H9 (cell line): ENCODE measurements around the gene SLC9A2. TPM values are rescaled to one million over a fixed set of nuclear protein-coding genes. Genes with fewer than 3 reads are reported as not detected.

Experiments
- DNase-seq: peaks from one replicate; pipeline ENCODE4 v3.0.0-alpha.2; 2017
- H2AFZ ChIP-seq: one replicate; pipeline ENCODE4 v1.6.1; 2013; ENCODE audit warnings: mild to moderate bottlenecking, low read length, control low read depth, moderate library complexity
- H2AK5ac ChIP-seq: 2 replicates; pipeline ENCODE4 v1.6.1; 2013; ENCODE audit warnings: low read length, control low read depth, mixed read lengths; ENCODE audit not compliant: insufficient read length
- H2BK120ac ChIP-seq: one replicate; pipeline ENCODE4 v1.6.1; 2013; ENCODE audit warnings: low read depth, mild to moderate bottlenecking, low read length, control low read depth, inconsistent platforms; ENCODE audit not compliant: poor library complexity, severe bottlenecking
- H2BK12ac ChIP-seq: 2 replicates; pipeline ENCODE4 v1.6.1; 2013; ENCODE audit warnings: low read length, control low read depth, mixed read lengths, low read depth; ENCODE audit not compliant: insufficient read length
- H2BK15ac ChIP-seq: 2 replicates; pipeline ENCODE4 v1.6.1; 2013; ENCODE audit warnings: low read depth, low read length, control low read depth
- H2BK20ac ChIP-seq: one replicate; pipeline ENCODE4 v1.6.1; 2013; ENCODE audit warnings: low read depth, mild to moderate bottlenecking, low read length, control low read depth, inconsistent platforms; ENCODE audit not compliant: poor library complexity, severe bottlenecking
- H2BK5ac ChIP-seq: 2 replicates; pipeline ENCODE4 v1.6.1; 2013; ENCODE audit warnings: low read length, control low read depth, mixed read lengths; ENCODE audit not compliant: insufficient read length
- H3K14ac ChIP-seq: 2 replicates; pipeline ENCODE4 v1.6.1; 2013; ENCODE audit warnings: low read length, control low read depth; ENCODE audit not compliant: insufficient read depth
- H3K18ac ChIP-seq: 2 replicates; pipeline ENCODE4 v1.6.1; 2013; ENCODE audit warnings: low read depth, mild to moderate bottlenecking, mixed read lengths, low read length, control low read depth; ENCODE audit not compliant: insufficient read length
- H3K23ac ChIP-seq: 2 replicates; pipeline ENCODE4 v1.6.1; 2013; ENCODE audit warnings: low read length, control low read depth, mixed read lengths, low read depth; ENCODE audit not compliant: insufficient read length
- H3K23me2 ChIP-seq: 2 replicates; pipeline ENCODE4 v1.6.1; 2013; ENCODE audit warnings: low read depth, mild to moderate bottlenecking, mixed read lengths, low read length, control low read depth; ENCODE audit not compliant: insufficient read length, poor library complexity, severe bottlenecking
- H3K27ac ChIP-seq: 2 replicates; pipeline ENCODE4 v1.5.1; 2013; ENCODE audit warnings: low read length, control low read depth, mixed read lengths, low read depth; ENCODE audit not compliant: insufficient read length
- H3K27me3 ChIP-seq: 2 replicates; pipeline ENCODE4 v1.6.1; 2013; ENCODE audit warnings: low read length, control low read depth, inconsistent platforms; ENCODE audit not compliant: insufficient read depth
- H3K4ac ChIP-seq: 2 replicates; pipeline ENCODE4 v1.6.1; 2013; ENCODE audit warnings: low read depth, mild to moderate bottlenecking, control low read depth, inconsistent platforms, low read length, moderate library complexity
- H3K4me1 ChIP-seq: 2 replicates; pipeline ENCODE4 v1.6.1; 2013; ENCODE audit warnings: low read length, control low read depth, inconsistent platforms; ENCODE audit not compliant: insufficient read depth
- H3K4me2 ChIP-seq: 2 replicates; pipeline ENCODE4 v1.6.1; 2013; ENCODE audit warnings: low read length, control low read depth, mixed read lengths; ENCODE audit not compliant: insufficient read length, insufficient read depth
- H3K56ac ChIP-seq: 2 replicates; pipeline ENCODE4 v1.6.1; 2013; ENCODE audit warnings: low read depth, mild to moderate bottlenecking, mixed read lengths, low read length, control low read depth; ENCODE audit not compliant: insufficient read length
- H3K79me1 ChIP-seq: 2 replicates; pipeline ENCODE4 v1.6.1; 2013; ENCODE audit warnings: low read depth, mild to moderate bottlenecking, moderate library complexity, low read length, control low read depth, inconsistent platforms; ENCODE audit not compliant: insufficient read depth, poor library complexity, severe bottlenecking
- H3K79me2 ChIP-seq: 2 replicates; pipeline ENCODE4 v1.6.1; 2013; ENCODE audit warnings: low read length, control low read depth, inconsistent platforms; ENCODE audit not compliant: insufficient read depth
- H3K9ac ChIP-seq: 2 replicates; pipeline ENCODE4 v1.6.1; 2013; ENCODE audit warnings: low read length, control low read depth, mixed read lengths; ENCODE audit not compliant: insufficient read length; ENCODE audit errors: extremely low read depth
- H3K9me3 ChIP-seq: one replicate; pipeline ENCODE4 v1.6.1; 2013; ENCODE audit warnings: low read depth, low read length, inconsistent platforms; ENCODE audit not compliant: control insufficient read depth
- H3T11ph ChIP-seq: one replicate; pipeline ENCODE4 v1.6.1; 2013; ENCODE audit warnings: mild to moderate bottlenecking, low read length, control low read depth, inconsistent platforms
- H4K20me1 ChIP-seq: one replicate; pipeline ENCODE4 v1.6.1; 2013; ENCODE audit not compliant: control insufficient read depth, insufficient read length, insufficient read depth
- H4K5ac ChIP-seq: 2 replicates; pipeline ENCODE4 v1.6.1; 2013; ENCODE audit warnings: low read depth, mild to moderate bottlenecking, mixed read lengths, low read length, control low read depth; ENCODE audit not compliant: insufficient read length
- H4K8ac ChIP-seq: replicated peaks from 2 replicates; pipeline ENCODE4 v1.6.1; 2013; ENCODE audit warnings: low read length, control low read depth, mixed read lengths, low read depth; ENCODE audit not compliant: insufficient read length
- H4K91ac ChIP-seq: 2 replicates; pipeline ENCODE4 v1.6.1; 2013; ENCODE audit warnings: low read depth, mild to moderate bottlenecking, moderate library complexity, mixed read lengths, low read length, control low read depth; ENCODE audit not compliant: insufficient read length
- H3K27ac Mint-ChIP-seq, 3 experiments: 2 replicates in 2 of 3; 3 replicates in 1 of 3; pipeline ENCODE4 v1.8.0; 2020 to 2021; ENCODE audit warnings: mixed read lengths in 3 of 3, mild to moderate bottlenecking in 1 of 3, moderate library complexity in 1 of 3
- H3K27me3 Mint-ChIP-seq: 2 replicates; pipeline ENCODE4 v1.8.0; 2021; ENCODE audit warnings: low read depth, mild to moderate bottlenecking, moderate library complexity, mixed read lengths
- H3K36me3 Mint-ChIP-seq, 3 experiments: 2 replicates in 2 of 3; 3 replicates in 1 of 3; pipeline ENCODE4 v1.8.0; 2020 to 2021; ENCODE audit warnings: low read depth in 3 of 3, mixed read lengths in 3 of 3; ENCODE audit not compliant: insufficient read depth in 1 of 3
- H3K4me1 Mint-ChIP-seq, 2 experiments: 2 replicates each; pipeline ENCODE4 v1.8.0; 2020; ENCODE audit warnings: mixed read lengths in 2 of 2
- H3K4me3 Mint-ChIP-seq, 2 experiments: 2 replicates in 1 of 2; 3 replicates in 1 of 2; pipeline ENCODE4 v1.8.0; 2020 to 2021; ENCODE audit warnings: mild to moderate bottlenecking in 2 of 2, mixed read lengths in 2 of 2, moderate library complexity in 1 of 2
- H3K9me3 Mint-ChIP-seq, 2 experiments: 2 replicates in 1 of 2; 3 replicates in 1 of 2; pipeline ENCODE4 v1.8.0; 2020; ENCODE audit warnings: mild to moderate bottlenecking in 2 of 2, mixed read lengths in 2 of 2, moderate library complexity in 1 of 2
- CTCF ChIP-seq: fragments of 200-600 bp; sonication (generic); conservative IDR thresholded peaks from 3 replicates; pipeline ENCODE4 v1.8.0; 2021; ENCODE audit warnings: antibody characterized with exemption, mild to moderate bottlenecking
- WGBS: extraction: QIAGEN DNeasy Blood & Tissue Kit; methylation state at CpG from one replicate; pipeline ENCODE4 v1.1.7; 2013; ENCODE audit warnings: missing lambda C conversion rate, low lambda C conversion rate, mixed read lengths; ENCODE audit not compliant: insufficient read length; ENCODE audit errors: extremely low coverage; 5-methylcytosine and 5-hydroxymethylcytosine counted together
- total RNA-seq: library from RNA; stranded (reverse); gene quantifications from 2 replicates; pipeline ENCODE4 v1.2.1, GENCODE V29; 2021

SLC9A2 gene
- total RNA-seq, 1 experiment from 2014 or later, result 0.04 TPM

GRCh38 chr2:102621630-102622029 is 2.3 kb downstream of the SLC9A2 start:
- H3T11ph ChIP-seq, result no peak overlapping the region
- WGBS, result no CpG with 5 or more reads among the region's 4 CpGs
- no peak overlapping the region for H3K56ac ChIP-seq
- no peak overlapping the region for H4K91ac ChIP-seq
- H3K79me2 ChIP-seq, result no peaks in the 10 kb centered on the region
- H3K9me3 ChIP-seq, result no peaks in the 10 kb centered on the region
- Mint-ChIP-seq H3K27ac (no peak overlapping the region), H3K4me3 (no peak overlapping the region), H3K9me3 (peaks cover 0 to 5% of the 10 kb centered on the region in 2 experiments; a peak in 2 of 5 replicates), H3K4me1 (peaks cover 15 to 17% of the 10 kb centered on the region in 2 experiments), H3K36me3 (peaks cover 0 to 1% (median 0%) of the 10 kb centered on the region in 3 experiments; a peak in 1 of 7 replicates), H3K27me3 (peaks cover 70% of the 10 kb centered on the region)
- H3K18ac ChIP-seq, result no peak overlapping the region
- peaks cover 16% of the 10 kb centered on the region; the same call in 1 of the 2 replicates for H3K27me3 ChIP-seq
- H3K9ac ChIP-seq, result no peak overlapping the region
- no peak overlapping the region for H3K23ac ChIP-seq
- TF ChIP-seq CTCF, result no peak
- no peak overlapping the region for H3K4me2 ChIP-seq
- no peak overlapping the region for H3K14ac ChIP-seq
- no peak overlapping the region for H4K5ac ChIP-seq
- H4K8ac ChIP-seq, result no peak overlapping the region
- H3K4me1 ChIP-seq, result peaks cover 2% of the 10 kb centered on the region; the same call in 1 of the 2 replicates
- DNase-seq, result no peak
- H2BK12ac ChIP-seq, result no peak overlapping the region
- H2AK5ac ChIP-seq, result no peak overlapping the region
- no peak overlapping the region for H2BK15ac ChIP-seq
- peaks cover 7% of the 10 kb centered on the region for H3K23me2 ChIP-seq
- H3K27ac ChIP-seq, result no peak overlapping the region
- H4K20me1 ChIP-seq, result no peaks in the 10 kb centered on the region
- no peaks in the 10 kb centered on the region for H3K79me1 ChIP-seq
- H2BK5ac ChIP-seq, result no peak overlapping the region
- no peak overlapping the region for H2BK120ac ChIP-seq
- H2AFZ ChIP-seq, result no peak overlapping the region
- no peak overlapping the region for H2BK20ac ChIP-seq
- H3K4ac ChIP-seq, result no peak overlapping the region
